ENCODE data around the gene UPK2.

UPK2 gene

DNA sequence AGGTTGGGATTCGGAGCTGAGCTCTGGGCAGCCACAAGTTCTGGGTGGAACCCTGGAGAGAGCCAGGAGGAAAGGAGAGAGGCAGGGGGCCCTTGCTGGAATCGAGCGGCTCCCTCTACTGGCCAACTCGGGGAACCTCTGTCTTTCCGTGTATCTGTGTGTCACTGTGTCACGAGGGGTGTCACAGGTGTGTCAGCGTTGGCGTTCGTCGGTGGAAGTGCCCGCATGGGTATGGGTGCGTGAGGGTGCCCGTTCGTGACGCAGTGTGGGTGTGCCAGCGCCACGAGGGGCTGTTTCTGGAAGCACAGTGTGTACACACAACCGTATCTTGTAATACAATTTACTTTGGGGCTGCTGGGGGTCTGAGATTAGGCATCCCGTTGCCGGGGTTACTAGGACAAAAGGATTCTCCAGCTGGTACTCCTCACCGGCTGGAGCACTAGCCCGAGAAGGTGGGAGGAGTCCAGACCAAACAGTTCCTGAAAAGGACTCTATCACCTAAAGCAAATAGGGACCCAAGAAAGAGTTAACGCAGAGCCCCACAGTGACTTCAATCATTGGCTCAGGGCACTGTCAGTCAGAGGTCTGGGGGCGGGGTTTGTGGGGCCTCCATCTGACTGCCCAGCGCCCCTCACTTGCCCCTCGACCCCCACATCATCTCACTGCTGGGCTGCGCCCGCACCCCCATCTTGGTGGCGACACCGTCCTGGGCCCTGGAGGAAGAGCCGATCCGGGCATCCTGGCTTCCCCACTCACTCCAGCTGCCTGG, 27.8 kb upstream of the UPK2 start:
- H3K79me2 ChIP-seq, result peaks cover 4% of the 10 kb centered on the region
- peak overlapping the region; percentile 81 for H3K4me3 ChIP-seq (ENCODE audit: low read depth, low read length)
- H3K27me3 ChIP-seq (ENCODE audit: control insufficient read depth, insufficient read depth, low read length), result no peaks in the 10 kb centered on the region
- no peaks in the 10 kb centered on the region for H3K9me3 ChIP-seq (ENCODE audit: control insufficient read depth, low read length)
- H3K9ac ChIP-seq, result no peak overlapping the region
- H3K36me3 ChIP-seq (ENCODE audit: control insufficient read depth, insufficient read depth, low read length), result no peaks in the 10 kb centered on the region
- H3K4me1 ChIP-seq, result peaks cover 8% of the 10 kb centered on the region
- TF ChIP-seq, protein P1, sequence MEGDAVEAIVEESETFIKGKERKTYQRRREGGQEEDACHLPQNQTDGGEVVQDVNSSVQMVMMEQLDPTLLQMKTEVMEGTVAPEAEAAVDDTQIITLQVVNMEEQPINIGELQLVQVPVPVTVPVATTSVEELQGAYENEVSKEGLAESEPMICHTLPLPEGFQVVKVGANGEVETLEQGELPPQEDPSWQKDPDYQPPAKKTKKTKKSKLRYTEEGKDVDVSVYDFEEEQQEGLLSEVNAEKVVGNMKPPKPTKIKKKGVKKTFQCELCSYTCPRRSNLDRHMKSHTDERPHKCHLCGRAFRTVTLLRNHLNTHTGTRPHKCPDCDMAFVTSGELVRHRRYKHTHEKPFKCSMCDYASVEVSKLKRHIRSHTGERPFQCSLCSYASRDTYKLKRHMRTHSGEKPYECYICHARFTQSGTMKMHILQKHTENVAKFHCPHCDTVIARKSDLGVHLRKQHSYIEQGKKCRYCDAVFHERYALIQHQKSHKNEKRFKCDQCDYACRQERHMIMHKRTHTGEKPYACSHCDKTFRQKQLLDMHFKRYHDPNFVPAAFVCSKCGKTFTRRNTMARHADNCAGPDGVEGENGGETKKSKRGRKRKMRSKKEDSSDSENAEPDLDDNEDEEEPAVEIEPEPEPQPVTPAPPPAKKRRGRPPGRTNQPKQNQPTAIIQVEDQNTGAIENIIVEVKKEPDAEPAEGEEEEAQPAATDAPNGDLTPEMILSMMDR (IDR thresholded peaks at IDR 0.05), result peak; percentile 79
- peak overlapping the region; percentile 93 for H3K27ac ChIP-seq
- H2AFZ ChIP-seq, result peak overlapping the region; percentile 88
- peak overlapping the region; percentile 94 for H3K4me2 ChIP-seq (ENCODE audit: low read length)

DNA sequence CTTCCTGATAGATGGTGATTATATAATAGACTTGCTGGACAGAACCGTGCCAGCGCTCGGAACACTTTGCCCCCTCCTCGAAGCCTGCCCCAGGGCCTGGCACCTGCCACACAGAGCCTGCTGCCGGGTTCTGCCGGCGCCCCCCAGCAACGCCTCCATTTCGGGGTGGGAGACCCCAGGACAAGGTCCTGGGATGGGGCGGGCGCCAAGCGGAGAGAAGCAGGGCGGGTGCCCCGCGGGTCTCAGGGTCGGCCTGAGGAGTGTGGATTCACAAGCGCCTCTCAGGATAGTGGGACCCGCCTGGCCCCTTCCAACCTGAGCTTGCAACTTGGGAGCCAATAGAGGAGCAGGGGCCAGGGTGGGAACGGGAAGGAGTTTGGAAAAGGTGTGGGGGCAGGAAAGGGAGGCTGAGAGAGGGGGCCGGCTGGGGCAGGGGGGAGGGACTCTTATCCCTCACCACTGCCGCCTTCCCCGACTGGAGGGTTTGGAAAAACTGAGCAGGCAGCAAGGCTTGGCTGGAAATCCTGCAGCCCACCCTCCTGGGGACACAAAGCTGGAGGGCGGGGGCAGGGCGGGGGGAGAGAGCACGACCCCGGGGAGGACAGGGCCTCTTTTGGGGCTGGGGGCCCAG, 27.1 kb upstream of the UPK2 start:
- H3K4me1 ChIP-seq, result peaks cover 6% of the 10 kb centered on the region
- H2AFZ ChIP-seq, result peak overlapping the region; percentile 88
- H3K27ac ChIP-seq, result peak overlapping the region; percentile 93
- peaks cover under 1% of the 10 kb centered on the region for H3K79me2 ChIP-seq
- TF ChIP-seq, protein P1 (IDR thresholded peaks at IDR 0.05), result no peak
- no peaks in the 10 kb centered on the region for H3K9me3 ChIP-seq (ENCODE audit: control insufficient read depth, low read length)
- peak overlapping the region; percentile 81 for H3K4me3 ChIP-seq (ENCODE audit: low read depth, low read length)
- H3K9ac ChIP-seq, result no peak overlapping the region
- no peaks in the 10 kb centered on the region for H3K27me3 ChIP-seq (ENCODE audit: control insufficient read depth, insufficient read depth, low read length)
- peak overlapping the region; percentile 94 for H3K4me2 ChIP-seq (ENCODE audit: low read length)
- H3K36me3 ChIP-seq (ENCODE audit: control insufficient read depth, insufficient read depth, low read length), result no peaks in the 10 kb centered on the region

DNA sequence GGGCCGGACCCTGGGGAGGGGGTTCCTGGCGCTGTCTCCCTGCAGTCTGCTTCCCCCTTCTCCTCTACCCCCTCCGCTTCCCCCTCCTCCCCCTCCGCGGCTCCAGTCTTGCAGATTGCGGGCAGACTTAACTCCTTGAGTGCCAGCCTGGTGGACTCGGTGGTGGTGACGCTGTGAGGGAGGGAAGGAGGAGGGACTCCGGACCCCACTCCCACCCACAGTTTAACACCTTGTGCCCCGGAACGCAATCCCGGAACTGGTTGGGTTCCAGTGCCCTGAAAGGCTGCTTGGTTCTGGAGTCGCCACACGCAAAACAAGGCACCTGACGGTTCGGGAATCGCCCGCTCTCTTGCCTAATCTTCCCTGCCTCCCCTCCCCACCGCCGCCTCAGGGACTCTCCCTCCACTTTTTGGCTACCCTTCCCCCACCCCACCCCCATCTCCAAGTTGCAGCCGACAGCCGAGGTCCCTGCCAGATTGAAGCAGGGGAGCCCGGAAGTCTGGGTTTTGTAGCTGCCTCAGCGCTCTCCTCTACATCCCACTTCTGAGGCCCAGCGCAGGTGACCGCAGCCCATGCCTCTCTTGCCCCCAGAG, 26.5 kb upstream of the UPK2 start:
- Histone ChIP-seq H3K27ac (peak overlapping the region; percentile 93), H3K27me3 (ENCODE audit: control insufficient read depth, insufficient read depth, low read length) (no peaks in the 10 kb centered on the region), H3K36me3 (ENCODE audit: control insufficient read depth, insufficient read depth, low read length) (no peaks in the 10 kb centered on the region), H2AFZ (peak overlapping the region; percentile 88), H3K4me2 (ENCODE audit: low read length) (peak overlapping the region; percentile 94), H3K9ac (no peak overlapping the region), H3K9me3 (ENCODE audit: control insufficient read depth, low read length) (no peaks in the 10 kb centered on the region), H3K4me3 (ENCODE audit: low read depth, low read length) (peak overlapping the region; percentile 81), H3K79me2 (no peaks in the 10 kb centered on the region), H3K4me1 (peaks cover 6% of the 10 kb centered on the region)
- TF ChIP-seq, protein P1 (IDR thresholded peaks at IDR 0.05), result no peak

DNA sequence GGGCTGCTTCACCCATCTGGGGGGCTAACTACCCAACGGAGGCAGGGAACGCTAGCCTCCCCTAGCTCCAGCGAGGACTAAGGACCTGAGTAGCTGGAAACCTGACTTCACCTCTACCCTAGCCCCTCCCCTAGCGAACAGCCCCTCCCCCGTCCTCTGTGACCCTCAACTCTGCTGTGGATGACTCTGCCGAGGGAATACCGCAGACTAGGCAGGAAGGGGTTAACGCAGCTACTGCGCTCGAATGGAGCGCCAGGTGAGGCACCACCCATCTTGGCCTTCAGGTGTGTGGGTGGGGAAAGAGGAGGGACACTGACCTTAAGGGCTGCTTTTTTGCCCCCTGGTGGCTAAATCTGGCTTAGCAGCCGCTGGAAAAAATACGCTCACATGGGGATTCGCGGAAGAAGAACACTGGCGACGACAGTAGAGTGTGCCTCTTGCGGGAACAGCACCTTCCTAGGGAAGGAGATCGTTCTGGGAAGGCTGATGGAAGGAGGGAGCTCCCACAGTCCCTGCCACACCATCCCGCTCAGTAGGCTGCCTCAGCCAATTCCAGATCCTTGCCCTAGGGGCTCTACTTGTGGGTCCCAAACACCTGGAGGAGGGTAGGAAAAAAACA, 25.9 kb upstream of the UPK2 start:
- Histone ChIP-seq H3K9me3 (ENCODE audit: control insufficient read depth, low read length) (no peaks in the 10 kb centered on the region), H3K79me2 (no peaks in the 10 kb centered on the region), H3K27me3 (ENCODE audit: control insufficient read depth, insufficient read depth, low read length) (no peaks in the 10 kb centered on the region), H3K4me2 (ENCODE audit: low read length) (peak overlapping the region; percentile 94), H3K4me3 (ENCODE audit: low read depth, low read length) (peak overlapping the region; percentile 81), H3K27ac (peak overlapping the region; percentile 93), H2AFZ (peak overlapping the region; percentile 88), H3K36me3 (ENCODE audit: control insufficient read depth, insufficient read depth, low read length) (no peaks in the 10 kb centered on the region), H3K4me1 (peaks cover 6% of the 10 kb centered on the region), H3K9ac (no peak overlapping the region)
- TF ChIP-seq, protein P1 (IDR thresholded peaks at IDR 0.05), result peak; percentile 93

All from parathyroid adenoma (tissue), 2 donors.